ENCODE data around the gene ATP6AP2. TPM values are rescaled to one million over a fixed set of nuclear protein-coding genes. Genes with fewer than 3 reads are reported as not detected.

ATP6AP2 gene
- total RNA-seq, 1 experiment from 2014 or later, result 67.5 TPM

DNA sequence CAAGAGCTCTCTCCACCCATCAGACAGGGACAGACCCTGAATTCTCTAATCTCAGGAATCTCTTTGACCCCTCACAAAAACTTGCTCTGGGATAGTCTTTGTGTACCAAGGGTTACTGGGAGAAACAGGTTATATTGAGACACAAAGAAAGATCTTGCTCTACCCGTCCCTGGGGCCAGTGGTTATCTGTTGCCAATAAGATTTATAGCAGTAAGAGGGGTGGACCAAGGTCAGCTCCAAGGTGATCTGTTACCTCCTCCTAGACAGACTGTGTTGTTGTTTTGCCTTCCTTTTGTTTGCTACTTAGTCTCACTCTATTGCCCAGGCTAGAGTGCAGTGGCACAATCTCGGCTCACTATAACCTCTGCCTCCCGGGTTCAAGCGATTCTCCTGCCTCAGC lies 16.3 kb upstream of the ATP6AP2 start:
- Histone ChIP-seq H2BK120ac (ENCODE audit: low read depth, low read length, poor library complexity, severe bottlenecking) (no peak overlapping the region), H3K18ac (ENCODE audit: insufficient read length, low read depth, low read length) (no peak overlapping the region), H4K91ac (ENCODE audit: insufficient read length, low read depth, low read length) (no peak overlapping the region), H3K27ac (ENCODE audit: insufficient read length, low read depth, low read length) (no peak overlapping the region), H3K14ac (ENCODE audit: insufficient read depth, low read length) (no peak overlapping the region), H2BK12ac (ENCODE audit: insufficient read length, low read depth, low read length) (no peak overlapping the region), H3K9ac (ENCODE audit: extremely low read depth, insufficient read length, low read length) (no peak overlapping the region), H4K8ac (replicated peaks; ENCODE audit: insufficient read length, low read depth, low read length) (no peak overlapping the region), H3K23ac (ENCODE audit: insufficient read length, low read depth, low read length) (no peak overlapping the region), H2BK15ac (ENCODE audit: low read depth, low read length) (no peak overlapping the region), H3K79me2 (ENCODE audit: insufficient read depth, low read length) (no peaks in the 10 kb centered on the region), H3K4me2 (ENCODE audit: insufficient read depth, insufficient read length, low read length) (no peak overlapping the region), H3K4me1 (ENCODE audit: insufficient read depth, low read length) (no peaks in the 10 kb centered on the region), H3T11ph (ENCODE audit: low read length) (no peak overlapping the region), H2AK5ac (ENCODE audit: insufficient read length, low read length) (no peak overlapping the region), H3K79me1 (ENCODE audit: insufficient read depth, low read depth, low read length, poor library complexity, severe bottlenecking) (no peaks in the 10 kb centered on the region), H2BK20ac (ENCODE audit: low read depth, low read length, poor library complexity, severe bottlenecking) (no peak overlapping the region), H3K23me2 (ENCODE audit: insufficient read length, low read depth, low read length, poor library complexity, severe bottlenecking) (no peaks in the 10 kb centered on the region), H3K56ac (ENCODE audit: insufficient read length, low read depth, low read length) (no peak overlapping the region), H3K9me3 (ENCODE audit: control insufficient read depth, low read depth, low read length) (no peaks in the 10 kb centered on the region), H2BK5ac (ENCODE audit: insufficient read length, low read length) (no peak overlapping the region), H4K5ac (ENCODE audit: insufficient read length, low read depth, low read length) (no peak overlapping the region), H4K20me1 (ENCODE audit: control insufficient read depth, insufficient read depth, insufficient read length) (no peaks in the 10 kb centered on the region), H3K27me3 (ENCODE audit: insufficient read depth, low read length) (no peaks in the 10 kb centered on the region), H3K4ac (ENCODE audit: low read depth, low read length) (no peak overlapping the region), H2AFZ (ENCODE audit: low read length) (no peak overlapping the region)
- TF ChIP-seq, protein P1, sequence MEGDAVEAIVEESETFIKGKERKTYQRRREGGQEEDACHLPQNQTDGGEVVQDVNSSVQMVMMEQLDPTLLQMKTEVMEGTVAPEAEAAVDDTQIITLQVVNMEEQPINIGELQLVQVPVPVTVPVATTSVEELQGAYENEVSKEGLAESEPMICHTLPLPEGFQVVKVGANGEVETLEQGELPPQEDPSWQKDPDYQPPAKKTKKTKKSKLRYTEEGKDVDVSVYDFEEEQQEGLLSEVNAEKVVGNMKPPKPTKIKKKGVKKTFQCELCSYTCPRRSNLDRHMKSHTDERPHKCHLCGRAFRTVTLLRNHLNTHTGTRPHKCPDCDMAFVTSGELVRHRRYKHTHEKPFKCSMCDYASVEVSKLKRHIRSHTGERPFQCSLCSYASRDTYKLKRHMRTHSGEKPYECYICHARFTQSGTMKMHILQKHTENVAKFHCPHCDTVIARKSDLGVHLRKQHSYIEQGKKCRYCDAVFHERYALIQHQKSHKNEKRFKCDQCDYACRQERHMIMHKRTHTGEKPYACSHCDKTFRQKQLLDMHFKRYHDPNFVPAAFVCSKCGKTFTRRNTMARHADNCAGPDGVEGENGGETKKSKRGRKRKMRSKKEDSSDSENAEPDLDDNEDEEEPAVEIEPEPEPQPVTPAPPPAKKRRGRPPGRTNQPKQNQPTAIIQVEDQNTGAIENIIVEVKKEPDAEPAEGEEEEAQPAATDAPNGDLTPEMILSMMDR (conservative IDR thresholded peaks at IDR 0.05), result no peak
- H3K27ac Mint-ChIP-seq, result no peak overlapping the region
- no peaks in the 10 kb centered on the region for H3K4me1 Mint-ChIP-seq
- H3K4me3 Mint-ChIP-seq, result no peak overlapping the region
- peaks cover 50 to 52% of the 10 kb centered on the region in 2 experiments for H3K9me3 Mint-ChIP-seq
- no peaks in the 10 kb centered on the region for H3K27me3 Mint-ChIP-seq (ENCODE audit: low read depth)
- WGBS (ENCODE audit: extremely low coverage, insufficient read length, low lambda C conversion rate), result no CpG with 5 or more reads among the region's 4 CpGs
- H3K36me3 Mint-ChIP-seq (ENCODE audit: insufficient read depth in 1 of 3, low read depth in 3 of 3), result no peaks in the 10 kb centered on the region
- no peak for DNase-seq
